ENCODE results near the gene CREB3L2. TPM values are rescaled to one million over a fixed set of nuclear protein-coding genes. Genes with fewer than 3 reads are reported as not detected.

The CREB3L2 gene
- total RNA-seq, 2 experiments from 2014 or later, result 22.7 to 79.0 TPM

DNA sequence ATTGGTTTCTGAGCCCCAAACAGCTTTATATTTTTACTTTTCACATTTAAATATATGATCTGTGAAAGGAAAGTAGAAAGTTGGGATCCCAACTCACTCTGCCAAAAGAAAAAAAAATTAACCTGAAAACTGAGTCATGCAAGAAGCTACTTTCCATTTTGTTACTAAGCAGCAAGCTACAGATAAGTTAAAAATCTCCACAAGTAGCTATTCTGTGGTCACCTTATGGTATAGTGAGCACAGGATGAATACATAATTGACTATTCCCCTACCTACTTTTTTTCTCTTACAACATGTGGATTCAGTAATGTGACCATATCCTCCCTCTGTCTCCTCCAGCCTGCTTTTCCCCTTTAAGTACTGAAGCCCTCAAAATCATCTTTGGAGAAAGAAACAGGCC is 30.3 kb upstream of the CREB3L2 start:
- Histone ChIP-seq H3K36me3 (ENCODE audit: insufficient read depth, low read length) (no peaks in the 10 kb centered on the region), H3K9me3 (ENCODE audit: low read length) (peaks cover 3% of the 10 kb centered on the region; the same call in 1 of the 2 replicates), H3K4me2 (ENCODE audit: low read length) (no peak overlapping the region), H3K27ac (ENCODE audit: low read depth, low read length, poor library complexity, severe bottlenecking) (no peak overlapping the region), H4K20me1 (ENCODE audit: insufficient read depth, low read length) (no peaks in the 10 kb centered on the region), H3K4me1 (ENCODE audit: insufficient read depth, low read length, poor library complexity, severe bottlenecking) (no peaks in the 10 kb centered on the region), H3K79me2 (ENCODE audit: insufficient read depth, low read depth, low read length) (no peaks in the 10 kb centered on the region), H3K9me2 (ENCODE audit: insufficient read depth, low read length) (no peaks in the 10 kb centered on the region), H2AFZ (ENCODE audit: low read length) (no peak overlapping the region), H3K4me3 (ENCODE audit: low read depth, low read length, poor library complexity, severe bottlenecking) (no peak overlapping the region)
- CTCF ChIA-PET (ENCODE audit: unreplicated experiment), result no interaction called here
- POLR2A ChIA-PET, result interaction anchor here (1.2 kb wide), 1 partner anchor 12 kb away, joined by 5 read pairs; no protein-coding TSS in a partner anchor
- no peak for DNase-seq (ENCODE audit: low spot score)
- TF ChIP-seq EZH2phosphoT487 (IDR thresholded peaks at IDR 0.05; ENCODE audit: borderline replicate concordance, low read depth, low read length), result no peak
- TF ChIP-seq CTCF (conservative IDR thresholded peaks at IDR 0.05; ENCODE audit: low read length), result no peak
- intact Hi-C loops (cut with micrococcal nuclease; ENCODE audit: unreplicated experiment), result no loop called here
- BruUV-seq (replicated peaks), result no TSS peak

DNA sequence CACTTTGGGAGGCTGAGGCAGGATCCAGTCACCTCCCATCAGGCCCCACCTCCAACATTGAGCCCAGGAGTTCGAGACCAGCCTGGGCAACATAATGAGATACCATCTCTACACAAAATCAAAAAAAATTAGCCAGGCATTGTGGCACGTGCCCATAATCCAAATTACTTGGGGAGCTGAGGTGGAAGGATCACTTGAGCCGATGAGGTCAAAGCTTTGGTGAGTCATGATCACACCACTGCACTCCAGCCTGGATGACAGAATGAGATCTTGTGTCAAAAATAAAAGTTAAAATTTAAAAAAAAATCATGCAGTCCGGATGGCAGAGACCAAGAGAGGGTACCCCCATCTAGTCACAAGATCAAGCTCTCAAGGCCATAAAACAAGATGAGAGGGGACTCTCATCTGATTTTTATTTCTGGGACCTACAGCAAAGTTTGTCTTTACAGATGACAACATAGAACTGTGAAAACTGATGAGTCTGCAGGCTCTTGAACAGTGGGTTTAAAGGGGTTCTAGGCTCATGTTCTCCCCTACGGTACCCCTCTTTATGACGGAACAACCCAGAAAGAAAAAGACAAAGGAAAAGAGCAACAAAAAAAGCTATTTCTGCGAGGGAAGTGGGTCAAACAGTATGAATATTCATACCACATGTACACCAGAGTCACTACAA is 28.9 kb upstream of the CREB3L2 start:
- Histone ChIP-seq H3K4me2 (ENCODE audit: low read length) (no peak overlapping the region), H3K9me2 (ENCODE audit: insufficient read depth, low read length) (no peaks in the 10 kb centered on the region), H3K9me3 (ENCODE audit: low read length) (peaks cover 1% of the 10 kb centered on the region; the same call in 1 of the 2 replicates), H3K4me3 (ENCODE audit: low read depth, low read length, poor library complexity, severe bottlenecking) (no peak overlapping the region), H4K20me1 (ENCODE audit: insufficient read depth, low read length) (no peaks in the 10 kb centered on the region), H3K4me1 (ENCODE audit: insufficient read depth, low read length, poor library complexity, severe bottlenecking) (no peaks in the 10 kb centered on the region), H3K36me3 (ENCODE audit: insufficient read depth, low read length) (no peaks in the 10 kb centered on the region), H3K27ac (ENCODE audit: low read depth, low read length, poor library complexity, severe bottlenecking) (no peak overlapping the region), H3K79me2 (ENCODE audit: insufficient read depth, low read depth, low read length) (no peaks in the 10 kb centered on the region), H2AFZ (ENCODE audit: low read length) (no peak overlapping the region)
- no TSS peak for BruUV-seq (replicated peaks)
- ChIA-PET CTCF (ENCODE audit: unreplicated experiment) (no interaction called here), POLR2A (interaction anchor here (1.2 kb wide), 1 partner anchor 14 kb away, joined by 5 read pairs; no protein-coding TSS in a partner anchor)
- DNase-seq (ENCODE audit: low spot score), result no peak
- intact Hi-C loops (cut with micrococcal nuclease; ENCODE audit: unreplicated experiment), result no loop called here
- no peak for TF ChIP-seq CTCF (conservative IDR thresholded peaks at IDR 0.05; ENCODE audit: low read length)
- no peak for TF ChIP-seq EZH2phosphoT487 (IDR thresholded peaks at IDR 0.05; ENCODE audit: borderline replicate concordance, low read depth, low read length)

DNA sequence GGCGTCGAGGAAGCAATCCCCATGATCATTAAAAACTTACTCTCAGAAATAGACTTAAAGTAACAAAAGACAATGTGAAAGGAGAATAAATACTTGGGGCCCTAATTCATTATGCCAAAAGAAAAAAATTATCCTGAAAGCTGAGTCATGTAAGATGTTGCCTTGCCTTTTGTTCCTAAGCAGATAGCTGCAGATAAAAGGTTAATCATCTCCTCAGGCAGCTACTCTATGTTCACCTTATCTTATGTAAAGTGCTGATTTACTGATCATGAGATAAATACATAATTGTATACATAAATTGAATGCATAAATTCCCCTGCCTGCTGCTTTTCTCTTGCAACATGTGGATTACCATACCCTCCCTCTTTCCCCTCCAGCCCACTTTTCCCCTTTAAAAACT is 28.1 kb upstream of the CREB3L2 start:
- Histone ChIP-seq H3K9me2 (ENCODE audit: insufficient read depth, low read length) (no peaks in the 10 kb centered on the region), H4K20me1 (ENCODE audit: insufficient read depth, low read length) (no peaks in the 10 kb centered on the region), H3K36me3 (ENCODE audit: insufficient read depth, low read length) (no peaks in the 10 kb centered on the region), H3K4me2 (ENCODE audit: low read length) (no peak overlapping the region), H2AFZ (ENCODE audit: low read length) (no peak overlapping the region), H3K27ac (ENCODE audit: low read depth, low read length, poor library complexity, severe bottlenecking) (no peak overlapping the region), H3K9me3 (ENCODE audit: low read length) (peaks cover 10% of the 10 kb centered on the region), H3K79me2 (ENCODE audit: insufficient read depth, low read depth, low read length) (no peaks in the 10 kb centered on the region), H3K4me3 (ENCODE audit: low read depth, low read length, poor library complexity, severe bottlenecking) (no peak overlapping the region), H3K4me1 (ENCODE audit: insufficient read depth, low read length, poor library complexity, severe bottlenecking) (no peaks in the 10 kb centered on the region)
- ChIA-PET CTCF (ENCODE audit: unreplicated experiment) (no interaction called here), POLR2A (no interaction called here)
- TF ChIP-seq EZH2phosphoT487 (IDR thresholded peaks at IDR 0.05; ENCODE audit: borderline replicate concordance, low read depth, low read length), result no peak
- no peak for TF ChIP-seq CTCF (conservative IDR thresholded peaks at IDR 0.05; ENCODE audit: low read length)
- DNase-seq (ENCODE audit: low spot score), result no peak
- BruUV-seq (replicated peaks), result no TSS peak
- intact Hi-C loops (cut with micrococcal nuclease; ENCODE audit: unreplicated experiment), result no loop called here

All from OCI-LY7 (cell line).